Tibial nerve (tissue), 4 donors: ENCODE data around the gene UBE3A.

ENCODE experiments used
- CTCF ChIP-seq, 5 experiments: fragments of 200-600 bp in 3 of 5; fragments of 450-650 bp in 2 of 5; sonication (generic) in 3 of 5; IDR thresholded peaks; one replicate each; pipeline ENCODE4 v1.5.1; 2016 to 2019; ENCODE audit warnings: antibody characterized with exemption in 5 of 5, mild to moderate bottlenecking in 3 of 5, moderate library complexity in 2 of 5
- EP300 ChIP-seq, 2 donors: sonication (generic); formaldehyde crosslinking; IDR thresholded peaks; one replicate each; pipeline ENCODE4 v1.6.1; 2017; ENCODE audit warnings: antibody characterized with exemption in 2 of 2, mild to moderate bottlenecking in 1 of 2
- POLR2A ChIP-seq, 2 donors: fragments of 450-650 bp; IDR thresholded peaks; one replicate each; pipeline ENCODE4 v1.6.1; 2017; ENCODE audit warnings: antibody characterized with exemption in 2 of 2, mild to moderate bottlenecking in 2 of 2, moderate library complexity in 2 of 2

- no peak for TF ChIP-seq CTCF (IDR thresholded peaks at IDR 0.05)
- TF ChIP-seq POLR2A (IDR thresholded peaks at IDR 0.05), result no peak
- no peak for TF ChIP-seq EP300 (IDR thresholded peaks at IDR 0.05)
Measured at GRCh38 chr15:25342629-25343028, 96.2 kb downstream of the UBE3A start.
